ENCODE results near the gene SH2D3C. TPM values are rescaled to one million over a fixed set of nuclear protein-coding genes. Genes with fewer than 3 reads are reported as not detected.

Gene SH2D3C
- total RNA-seq, 4 donors from 2014 or later = 6.8 to 23.0 (median 8.4) TPM

- no peak for TF ChIP-seq CTCF (IDR thresholded peaks at IDR 0.05; ENCODE audit: low read depth)
These were observed 80.1 kb downstream of the SH2D3C start for GRCh38 chr9:127698386-127698785.

- no peak for TF ChIP-seq CTCF (IDR thresholded peaks at IDR 0.05; ENCODE audit: low read depth)
These were observed 80.9 kb downstream of the SH2D3C start for GRCh38 chr9:127697575-127697974.

GRCh38 chr9:127694890-127695720 lies 83.4 kb downstream of the SH2D3C start:
- no peak for TF ChIP-seq CTCF (IDR thresholded peaks at IDR 0.05; ENCODE audit: low read depth)

- TF ChIP-seq CTCF (IDR thresholded peaks at IDR 0.05; ENCODE audit: low read depth) = no peak
These were observed 84.8 kb downstream of the SH2D3C start for GRCh38 chr9:127693697-127694096.

GRCh38 chr9:127693143-127693542 lies 85.3 kb downstream of the SH2D3C start:
- TF ChIP-seq CTCF (IDR thresholded peaks at IDR 0.05; ENCODE audit: low read depth) = no peak

- TF ChIP-seq CTCF (IDR thresholded peaks at IDR 0.05; ENCODE audit: low read depth) = no peak
These were observed 86.4 kb downstream of the SH2D3C start for GRCh38 chr9:127692071-127692470.

GRCh38 chr9:127690735-127691134 lies 87.7 kb downstream of the SH2D3C start:
- TF ChIP-seq CTCF (IDR thresholded peaks at IDR 0.05; ENCODE audit: low read depth) = no peak
